Measurements from ENCODE around the gene DNAJC5G.

Gene DNAJC5G

DNA sequence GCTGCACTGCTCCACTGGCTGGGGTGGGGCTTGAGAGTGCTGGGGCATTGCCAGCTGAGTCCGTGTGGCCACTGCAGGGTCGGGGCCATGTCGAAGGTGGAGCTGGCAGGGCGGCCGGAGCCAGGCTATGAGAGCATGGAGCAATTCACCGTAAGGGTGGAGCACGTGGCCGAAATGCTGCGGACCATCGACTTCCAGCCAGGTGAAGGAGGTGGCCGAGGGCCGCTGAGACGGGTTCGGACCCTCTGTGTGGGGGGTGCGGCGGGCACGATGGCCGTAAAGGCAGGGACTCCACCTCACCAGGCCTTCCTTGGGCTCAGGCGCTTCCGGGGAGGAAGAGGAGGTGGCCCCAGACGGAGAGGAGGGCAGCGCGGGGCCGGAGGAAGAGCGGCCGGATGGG is 30.9 kb downstream of the DNAJC5G start:
- H3K9ac ChIP-seq, result no peak overlapping the region
- peaks cover 10% of the 10 kb centered on the region for H3K27me3 ChIP-seq (ENCODE audit: control insufficient read depth, insufficient read depth, low read length)

DNA sequence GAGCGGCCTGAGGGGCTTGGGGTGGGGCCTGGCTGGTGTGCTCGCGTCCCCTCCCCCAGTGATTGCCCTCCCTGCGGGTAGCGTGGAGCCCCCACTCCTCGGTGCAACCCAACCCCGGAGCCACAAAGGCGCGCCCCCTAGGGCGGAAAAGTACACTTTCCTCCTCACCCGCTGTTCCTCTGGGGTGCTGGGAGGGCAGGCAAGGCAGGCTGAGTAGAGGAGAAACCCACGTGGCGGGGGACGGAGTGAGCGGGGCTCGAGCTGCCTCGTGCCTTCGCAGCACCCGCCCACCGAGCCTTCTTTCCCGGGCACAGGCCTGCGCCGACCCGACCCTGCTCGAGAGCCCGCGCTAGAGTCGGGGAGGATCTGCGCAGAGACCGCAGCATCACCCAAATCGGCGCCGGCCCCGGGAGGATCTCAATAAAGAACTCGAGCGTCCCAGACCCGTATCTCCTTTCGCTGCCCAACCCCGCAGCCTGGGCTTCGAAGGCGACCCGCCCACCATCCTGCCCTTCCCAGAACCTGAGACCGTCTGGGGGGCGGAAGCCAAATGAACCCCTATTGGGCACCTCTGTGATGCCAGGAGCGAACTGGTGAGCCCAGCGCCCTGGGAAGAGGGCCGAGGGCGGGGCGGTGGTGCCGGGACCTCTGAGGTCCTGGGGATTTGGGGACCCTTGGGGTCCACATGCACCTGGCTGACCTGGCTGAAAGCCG is 31.5 kb downstream of the DNAJC5G start:
- no peak overlapping the region for H3K4me3 ChIP-seq (ENCODE audit: low read depth, low read length)
- H3K27me3 ChIP-seq (ENCODE audit: control insufficient read depth, insufficient read depth, low read length), result peaks cover 10% of the 10 kb centered on the region
- TF ChIP-seq, protein P1, sequence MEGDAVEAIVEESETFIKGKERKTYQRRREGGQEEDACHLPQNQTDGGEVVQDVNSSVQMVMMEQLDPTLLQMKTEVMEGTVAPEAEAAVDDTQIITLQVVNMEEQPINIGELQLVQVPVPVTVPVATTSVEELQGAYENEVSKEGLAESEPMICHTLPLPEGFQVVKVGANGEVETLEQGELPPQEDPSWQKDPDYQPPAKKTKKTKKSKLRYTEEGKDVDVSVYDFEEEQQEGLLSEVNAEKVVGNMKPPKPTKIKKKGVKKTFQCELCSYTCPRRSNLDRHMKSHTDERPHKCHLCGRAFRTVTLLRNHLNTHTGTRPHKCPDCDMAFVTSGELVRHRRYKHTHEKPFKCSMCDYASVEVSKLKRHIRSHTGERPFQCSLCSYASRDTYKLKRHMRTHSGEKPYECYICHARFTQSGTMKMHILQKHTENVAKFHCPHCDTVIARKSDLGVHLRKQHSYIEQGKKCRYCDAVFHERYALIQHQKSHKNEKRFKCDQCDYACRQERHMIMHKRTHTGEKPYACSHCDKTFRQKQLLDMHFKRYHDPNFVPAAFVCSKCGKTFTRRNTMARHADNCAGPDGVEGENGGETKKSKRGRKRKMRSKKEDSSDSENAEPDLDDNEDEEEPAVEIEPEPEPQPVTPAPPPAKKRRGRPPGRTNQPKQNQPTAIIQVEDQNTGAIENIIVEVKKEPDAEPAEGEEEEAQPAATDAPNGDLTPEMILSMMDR (IDR thresholded peaks at IDR 0.05), result no peak
- H3K27ac ChIP-seq, result no peak overlapping the region
- H2AFZ ChIP-seq, result peak overlapping the region; percentile 51
- H3K79me2 ChIP-seq, result no peaks in the 10 kb centered on the region
- no peak overlapping the region for H3K9ac ChIP-seq
- H3K9me3 ChIP-seq (ENCODE audit: control insufficient read depth, low read length), result no peaks in the 10 kb centered on the region
- H3K4me1 ChIP-seq, result peaks cover 8% of the 10 kb centered on the region
- no peak overlapping the region for H3K4me2 ChIP-seq (ENCODE audit: low read length)
- H3K36me3 ChIP-seq (ENCODE audit: control insufficient read depth, insufficient read depth, low read length), result no peaks in the 10 kb centered on the region

More for the DNA sequence above, 30.9 kb downstream of the DNAJC5G start:
- Histone ChIP-seq H3K36me3 (ENCODE audit: control insufficient read depth, insufficient read depth, low read length) (no peaks in the 10 kb centered on the region), H3K9me3 (ENCODE audit: control insufficient read depth, low read length) (no peaks in the 10 kb centered on the region), H3K4me3 (ENCODE audit: low read depth, low read length) (no peak overlapping the region), H3K27ac (no peak overlapping the region), H3K79me2 (no peaks in the 10 kb centered on the region), H2AFZ (peak overlapping the region; percentile 11), H3K4me1 (peaks cover 8% of the 10 kb centered on the region), H3K4me2 (ENCODE audit: low read length) (no peak overlapping the region)
- TF ChIP-seq, protein P1 (IDR thresholded peaks at IDR 0.05), result no peak

DNA sequence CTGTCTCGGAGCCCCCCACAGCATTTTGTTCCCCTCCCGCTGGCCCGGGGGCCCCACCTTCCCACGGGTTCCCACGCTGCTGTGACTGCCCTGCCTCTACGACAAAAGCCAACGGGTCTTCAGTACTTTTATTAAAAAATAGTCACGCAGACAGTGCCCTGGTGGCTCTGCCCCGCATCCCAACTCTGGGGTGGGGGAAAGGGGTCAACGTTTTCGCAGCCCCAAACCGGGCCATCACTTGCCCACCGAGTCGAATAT is 32.0 kb downstream of the DNAJC5G start:
- Histone ChIP-seq H3K4me1 (peaks cover 8% of the 10 kb centered on the region), H2AFZ (no peak overlapping the region), H3K9ac (no peak overlapping the region), H3K4me2 (ENCODE audit: low read length) (no peak overlapping the region), H3K36me3 (ENCODE audit: control insufficient read depth, insufficient read depth, low read length) (no peaks in the 10 kb centered on the region), H3K79me2 (no peaks in the 10 kb centered on the region), H3K9me3 (ENCODE audit: control insufficient read depth, low read length) (no peaks in the 10 kb centered on the region), H3K27ac (no peak overlapping the region), H3K4me3 (ENCODE audit: low read depth, low read length) (no peak overlapping the region), H3K27me3 (ENCODE audit: control insufficient read depth, insufficient read depth, low read length) (peaks cover 10% of the 10 kb centered on the region)
- TF ChIP-seq, protein P1 (IDR thresholded peaks at IDR 0.05), result no peak

DNA sequence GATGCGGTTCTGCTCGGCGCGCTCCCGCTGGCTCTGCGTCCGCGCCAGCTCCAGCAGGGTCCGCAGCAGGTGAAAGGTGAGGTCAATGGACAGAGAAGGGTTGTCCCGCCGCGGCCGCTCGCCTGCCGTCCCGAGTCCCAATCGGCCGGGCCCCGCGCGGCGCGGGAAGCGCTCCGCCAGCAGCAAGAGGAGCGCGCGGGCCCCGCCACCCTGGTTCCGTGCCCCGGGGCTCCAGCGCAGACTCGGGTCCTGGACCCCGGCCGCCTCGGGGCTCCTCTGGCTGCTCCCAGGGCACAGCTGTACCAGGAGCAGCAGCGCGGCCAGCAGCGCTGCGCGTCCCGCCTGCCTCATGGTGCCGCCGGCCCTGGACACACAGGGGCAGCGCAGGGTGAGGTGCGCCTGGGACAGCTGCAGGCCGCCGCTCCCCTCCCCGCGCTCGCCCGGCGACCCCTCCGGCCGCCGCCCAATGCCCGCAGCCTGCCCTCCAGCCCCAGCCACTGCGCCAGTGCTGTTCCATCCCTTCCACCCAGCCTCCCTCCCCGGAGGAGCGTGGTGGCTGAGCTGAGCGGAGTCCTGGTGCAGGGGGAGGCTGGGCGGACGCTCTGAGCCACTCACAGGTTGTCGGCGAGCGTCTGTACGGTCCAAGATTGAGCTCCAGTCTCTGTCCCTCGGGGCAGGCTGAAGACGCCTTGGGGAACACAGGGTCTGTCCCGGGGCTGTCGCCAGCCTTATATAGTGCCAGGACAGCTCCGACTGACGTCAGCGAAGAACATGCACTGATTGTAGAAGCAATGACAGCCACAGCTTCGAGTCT is 32.5 kb downstream of the DNAJC5G start:
- Histone ChIP-seq H2AFZ (no peak overlapping the region), H3K4me1 (peaks cover 8% of the 10 kb centered on the region), H3K4me3 (ENCODE audit: low read depth, low read length) (no peak overlapping the region), H3K27me3 (ENCODE audit: control insufficient read depth, insufficient read depth, low read length) (peaks cover 10% of the 10 kb centered on the region), H3K79me2 (no peaks in the 10 kb centered on the region), H3K4me2 (ENCODE audit: low read length) (no peak overlapping the region), H3K27ac (no peak overlapping the region), H3K36me3 (ENCODE audit: control insufficient read depth, insufficient read depth, low read length) (no peaks in the 10 kb centered on the region), H3K9me3 (ENCODE audit: control insufficient read depth, low read length) (no peaks in the 10 kb centered on the region), H3K9ac (no peak overlapping the region)
- TF ChIP-seq, protein P1 (IDR thresholded peaks at IDR 0.05), result no peak

Measured in parathyroid adenoma (tissue), 2 donors.